Fibroblast of mammary gland (primary cell): Measurements from ENCODE around the gene ILDR1.

ENCODE experiments used
- DNase-seq: peaks from one replicate; pipeline ENCODE4 v3.0.0-alpha.2; 2010; ENCODE audit warnings: low read depth
- H3K4me3 ChIP-seq: 2 replicates; pipeline ENCODE4 v1.5.1; 2011; ENCODE audit warnings: low read depth, mild to moderate bottlenecking, low read length, moderate library complexity; ENCODE audit not compliant: control insufficient read depth
- TF ChIP-seq, protein P1 (sequence below): conservative IDR thresholded peaks from 2 replicates; pipeline ENCODE4 v1.5.1; 2011; ENCODE audit warnings: low read depth, low read length, inconsistent platforms; ENCODE audit not compliant: control insufficient read depth, insufficient read depth

The ILDR1 gene

GRCh38 chr3:121995161-121996137 lies 26.6 kb downstream of the ILDR1 start:
- TF ChIP-seq, protein P1, sequence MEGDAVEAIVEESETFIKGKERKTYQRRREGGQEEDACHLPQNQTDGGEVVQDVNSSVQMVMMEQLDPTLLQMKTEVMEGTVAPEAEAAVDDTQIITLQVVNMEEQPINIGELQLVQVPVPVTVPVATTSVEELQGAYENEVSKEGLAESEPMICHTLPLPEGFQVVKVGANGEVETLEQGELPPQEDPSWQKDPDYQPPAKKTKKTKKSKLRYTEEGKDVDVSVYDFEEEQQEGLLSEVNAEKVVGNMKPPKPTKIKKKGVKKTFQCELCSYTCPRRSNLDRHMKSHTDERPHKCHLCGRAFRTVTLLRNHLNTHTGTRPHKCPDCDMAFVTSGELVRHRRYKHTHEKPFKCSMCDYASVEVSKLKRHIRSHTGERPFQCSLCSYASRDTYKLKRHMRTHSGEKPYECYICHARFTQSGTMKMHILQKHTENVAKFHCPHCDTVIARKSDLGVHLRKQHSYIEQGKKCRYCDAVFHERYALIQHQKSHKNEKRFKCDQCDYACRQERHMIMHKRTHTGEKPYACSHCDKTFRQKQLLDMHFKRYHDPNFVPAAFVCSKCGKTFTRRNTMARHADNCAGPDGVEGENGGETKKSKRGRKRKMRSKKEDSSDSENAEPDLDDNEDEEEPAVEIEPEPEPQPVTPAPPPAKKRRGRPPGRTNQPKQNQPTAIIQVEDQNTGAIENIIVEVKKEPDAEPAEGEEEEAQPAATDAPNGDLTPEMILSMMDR = peak; percentile 46
- no peak overlapping the region for H3K4me3 ChIP-seq
- peak; percentile 75 for DNase-seq

DNA sequence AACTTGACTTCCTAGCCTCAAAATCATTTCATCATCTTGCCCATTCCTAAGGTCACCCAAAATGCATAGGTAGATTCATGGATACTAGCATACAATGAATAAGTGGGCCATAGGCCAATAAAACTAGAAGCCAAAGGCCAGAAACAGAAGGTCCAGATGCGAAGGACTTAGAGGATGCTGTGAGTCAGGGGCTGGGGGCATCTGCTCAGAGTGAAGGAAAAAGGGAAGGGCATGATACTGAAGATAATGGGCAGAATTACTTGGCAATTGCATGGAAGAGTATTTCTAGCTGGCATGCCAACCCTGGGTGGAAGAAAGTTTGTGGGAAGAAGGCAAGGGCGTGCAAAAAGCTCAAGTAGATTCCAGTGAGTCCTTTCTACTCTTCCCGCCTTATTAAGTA lies 27.5 kb downstream of the ILDR1 start:
- TF ChIP-seq, protein P1 = no peak
- H3K4me3 ChIP-seq = no peak overlapping the region
- DNase-seq = no peak

GRCh38 chr3:121992601-121993560 lies 29.2 kb downstream of the ILDR1 start:
- no peak for DNase-seq
- TF ChIP-seq, protein P1 = no peak

DNA sequence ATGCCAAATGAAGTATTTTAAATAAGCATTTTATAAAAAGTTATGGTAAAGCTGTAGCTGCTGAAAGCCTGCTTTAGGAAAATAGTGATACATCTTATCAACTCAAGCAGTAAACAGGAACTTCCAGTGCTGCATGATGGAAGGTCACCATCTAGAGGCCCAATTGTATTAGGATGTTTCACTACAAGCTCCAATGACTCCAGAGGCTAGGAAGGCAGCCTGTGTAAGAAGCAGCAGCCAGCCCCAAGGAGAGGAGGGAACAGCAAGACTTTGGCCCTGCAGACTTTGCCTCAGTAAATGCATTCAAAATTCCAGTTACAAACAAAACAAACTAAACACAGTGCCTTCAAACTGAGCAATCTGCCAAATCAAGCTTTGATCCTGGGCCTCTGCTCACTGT lies 32.1 kb downstream of the ILDR1 start:
- no peak overlapping the region for H3K4me3 ChIP-seq
- DNase-seq = no peak
- TF ChIP-seq, protein P1 = no peak

More at GRCh38 chr3:121992601-121993560, 29.2 kb downstream of the ILDR1 start:
- no peak overlapping the region for H3K4me3 ChIP-seq

DNA sequence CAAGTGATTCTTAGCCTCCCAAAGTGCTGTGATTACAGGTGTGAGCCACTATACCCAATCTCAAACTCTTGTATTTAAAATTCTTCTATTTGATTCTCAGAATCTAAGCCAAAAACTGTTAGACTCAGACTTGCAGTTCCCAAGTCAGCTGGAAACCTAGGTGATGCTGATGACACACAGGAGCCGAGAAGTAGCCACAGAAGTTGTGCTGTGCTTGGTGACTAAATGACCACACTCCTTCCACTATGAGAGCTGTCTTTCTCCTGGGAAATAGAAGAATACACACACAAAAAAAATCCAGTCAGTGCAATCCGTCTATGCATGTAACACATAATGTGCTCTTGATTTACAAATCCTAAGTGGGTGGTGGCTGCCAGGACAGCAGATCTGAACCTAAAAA lies 33.9 kb downstream of the ILDR1 start:
- peak; percentile 9 for DNase-seq
- TF ChIP-seq, protein P1 = no peak

GRCh38 chr3:121985846-121986245 lies 36.2 kb downstream of the ILDR1 start:
- TF ChIP-seq, protein P1 = no peak

More for the DNA sequence above, 33.9 kb downstream of the ILDR1 start:
- H3K4me3 ChIP-seq = no peak overlapping the region

More at GRCh38 chr3:121985846-121986245, 36.2 kb downstream of the ILDR1 start:
- DNase-seq = no peak
- no peak overlapping the region for H3K4me3 ChIP-seq
